Smooth muscle cell of trachea (primary cell): ENCODE data around the gene DOCK3. TPM values are rescaled to one million over a fixed set of nuclear protein-coding genes. Genes with fewer than 3 reads are reported as not detected.

Experiments
- total RNA-seq: library from RNA; depleted of rRNA; stranded (reverse); fragments of >200 nt; gene quantifications from 2 replicates; pipeline ENCODE4 v1.2.1, GENCODE V29; 2014

Gene DOCK3
- total RNA-seq, result 0.17 and 0.29 TPM in 2 replicates

DNA sequence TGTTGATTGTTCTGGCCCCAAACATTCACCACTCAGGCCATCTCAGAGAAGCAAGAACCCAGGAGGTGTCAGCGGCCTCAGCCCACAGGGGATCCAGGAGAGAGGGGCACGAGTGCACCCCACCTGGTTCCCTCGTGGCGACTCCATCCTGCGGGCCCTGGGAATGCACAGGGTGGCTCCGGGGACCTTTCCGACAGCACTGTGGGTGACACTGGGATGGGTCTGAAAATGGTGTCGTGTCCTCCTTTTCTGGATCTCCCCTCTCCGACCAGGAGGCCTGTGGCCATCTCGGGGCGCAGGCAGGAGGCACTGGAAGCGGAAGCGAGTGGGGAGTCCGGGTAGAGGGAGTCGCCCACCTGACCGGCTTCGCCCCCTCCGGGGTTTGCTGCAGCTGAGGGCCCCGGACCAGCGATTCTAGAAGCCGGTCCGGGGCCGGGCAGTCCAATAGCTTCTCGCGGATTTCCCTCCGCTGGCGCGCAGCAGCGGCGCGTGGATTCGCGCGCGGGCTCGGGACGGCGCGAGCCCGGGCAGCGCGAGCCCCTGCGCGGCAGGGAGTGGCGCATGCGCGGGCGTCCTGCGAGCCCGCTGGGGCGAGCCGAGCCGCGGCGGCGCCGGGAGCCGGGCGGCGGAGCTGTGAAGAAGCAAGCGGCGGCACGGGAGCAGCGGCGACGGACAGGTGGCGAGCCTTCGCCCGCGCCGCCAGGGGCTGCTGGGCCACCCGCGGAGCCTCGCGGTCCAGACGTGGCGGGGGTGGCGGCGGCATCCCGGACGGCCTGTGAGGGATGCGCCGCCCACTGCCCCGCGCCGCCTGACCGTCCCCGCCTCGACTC, at the start of gene DOCK3:
TSS of gene DOCK3 (plus strand) at position 579 of the 830 bp plus-strand sequence. CDS start 337 bp downstream, outside the sequence.

GRCh38 chr3:51384726-51385473, 710.2 kb downstream of the DOCK3 start, which contains the start of gene MANF:
Gene MANF (plus strand): TSS chr3:51385291. CDS start chr3:51385343, 52 bp downstream.

DNA sequence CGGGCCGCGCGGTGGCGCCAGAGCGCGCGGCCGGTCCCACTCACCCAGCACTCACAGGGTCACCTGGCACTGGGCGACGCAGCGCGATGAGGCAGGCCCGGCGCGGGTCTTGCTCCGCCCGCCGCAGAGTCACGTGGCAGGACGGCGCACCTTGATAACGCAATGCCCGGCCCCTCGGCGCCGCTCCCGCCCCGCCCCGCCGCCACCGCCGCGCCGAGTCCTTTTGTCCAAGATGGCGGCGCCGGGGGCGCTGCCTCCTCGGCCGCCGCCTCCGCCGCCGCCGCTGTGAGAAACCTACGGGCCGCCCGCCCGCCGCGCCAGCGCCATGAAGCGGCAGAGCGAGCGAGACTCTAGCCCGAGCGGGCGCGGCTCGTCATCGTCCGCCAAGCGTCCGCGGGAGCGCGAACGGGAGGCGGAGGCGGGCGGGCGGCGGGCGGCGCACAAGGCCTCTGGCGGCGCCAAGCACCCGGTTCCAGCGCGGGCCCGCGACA, 716.4 kb downstream of the DOCK3 start, which contains the start of gene RBM15B:
TSS of gene RBM15B (plus strand) at position 211 of the 491 bp plus-strand sequence. CDS start at position 326, 115 bp downstream.

Other genes starting within 250 kb of the DOCK3 start
- gene CACNA2D2, start 171.3 kb upstream of the DOCK3 start, total RNA-seq, result not detected in 2 replicates
- 22.7 and 32.9 TPM in 2 replicates for gene C3orf18, start 107.2 kb upstream of the DOCK3 start, total RNA-seq
- gene HEMK1, start 105.4 kb upstream of the DOCK3 start, total RNA-seq, result 13.7 and 20.7 TPM in 2 replicates
- 0.73 and 1.3 TPM in 2 replicates for gene CISH, start 63.2 kb upstream of the DOCK3 start, total RNA-seq
- gene MAPKAPK3, start 57.8 kb upstream of the DOCK3 start, total RNA-seq, result 38.0 and 46.1 TPM in 2 replicates